Spleen (tissue), 11 donors: ENCODE results near the gene DOCK2. TPM values are rescaled to one million over a fixed set of nuclear protein-coding genes. Genes with fewer than 3 reads are reported as not detected.

Experiments
- DNase-seq: peaks from one replicate; pipeline ENCODE4 v3.0.0-alpha.2; 2020
- H3K27ac ChIP-seq, 8 donors: fragments of 200-600 bp; sonication (generic) in 7 of 8; 1 replicate in 4 of 8; 2 replicates in 4 of 8; pipeline versions ENCODE4 v1.5.0 to v1.8.0; 2016 to 2021; ENCODE audit warnings: inconsistent platforms in 4 of 8, mild to moderate bottlenecking in 4 of 8, moderate library complexity in 1 of 8
- H3K27me3 ChIP-seq, 7 donors: fragments of 200-600 bp; sonication (generic) in 6 of 7; replicated peaks in 1 of 7; 1 replicate in 4 of 7; 2 replicates in 3 of 7; pipeline versions ENCODE4 v1.5.0 to v1.8.0; 2016 to 2021; ENCODE audit warnings: inconsistent platforms in 3 of 7, mild to moderate bottlenecking in 1 of 7
- H3K36me3 ChIP-seq, 6 donors: fragments of 200-600 bp; sonication (generic) in 5 of 6; 1 replicate in 4 of 6; 2 replicates in 2 of 6; pipeline versions ENCODE4 v1.5.0 to v1.8.0; 2016 to 2021; ENCODE audit warnings: inconsistent platforms in 2 of 6
- H3K4me1 ChIP-seq, 6 donors: fragments of 200-600 bp; sonication (generic) in 5 of 6; 1 replicate in 3 of 6; 2 replicates in 3 of 6; pipeline versions ENCODE4 v1.5.0 to v1.8.0; 2016 to 2021; ENCODE audit warnings: inconsistent platforms in 3 of 6
- H3K4me3 ChIP-seq, 8 donors: fragments of 200-600 bp; sonication (generic) in 7 of 8; 1 replicate in 4 of 8; 2 replicates in 4 of 8; pipeline versions ENCODE4 v1.5.0 to v1.8.0; 2016 to 2021; ENCODE audit warnings: inconsistent platforms in 4 of 8, mild to moderate bottlenecking in 4 of 8, moderate library complexity in 2 of 8
- H3K9me3 ChIP-seq, 8 donors: fragments of 200-600 bp; sonication (generic) in 7 of 8; 1 replicate in 4 of 8; 2 replicates in 4 of 8; pipeline versions ENCODE4 v1.5.0 to v1.8.0; 2016 to 2021; ENCODE audit warnings: inconsistent platforms in 4 of 8
- POLR2A ChIP-seq, 3 donors: fragments of 450-650 bp; IDR thresholded peaks; one replicate each; pipeline ENCODE4 v1.5.1; 2017; ENCODE audit warnings: antibody characterized with exemption in 3 of 3, mild to moderate bottlenecking in 1 of 3
- POLR2AphosphoS5 ChIP-seq, 3 donors: sonication (generic); formaldehyde crosslinking; IDR thresholded peaks; one replicate each; pipeline ENCODE4 v1.5.1; 2017; ENCODE audit warnings: antibody characterized with exemption in 3 of 3
- WGBS, 5 donors: extraction: QIAGEN DNeasy Blood & Tissue Kit in 3 of 5; methylation state at CpG; one replicate each; pipeline versions ENCODE4 v1.1.5 to v1.1.7; 2013 to 2018; 5-methylcytosine and 5-hydroxymethylcytosine counted together
- intact Hi-C: fragments of 100-400 bp; cut with DNase I; formaldehyde crosslinking; loops from one replicate; pipeline ENCODE4 v1.15.0; 2023; ENCODE audit warnings: low total_unique reads
- polyA plus RNA-seq, 3 donors: library from polyadenylated mRNA; stranded (reverse); fragments of 200-250 nt; gene quantifications; one replicate each; pipeline ENCODE4 v1.2.1, GENCODE V29; 2013
- total RNA-seq, 7 donors: library from RNA; depleted of rRNA in 3 of 7; stranded (reverse); fragments of >200 nt in 3 of 7; fragmentation: NEBNext Ultra II Directional in 4 of 7; extraction: Animal tissue kit (Norgen Biotek cat#: 25700) in 4 of 7; gene quantifications; one replicate each; pipeline versions ENCODE4 v1.1.0 to v1.2.1, GENCODE V29; 2016 to 2021
- TF ChIP-seq, protein P1 (sequence below), 11 experiments: fragments of 200-600 bp in 7 of 11; fragments of 450-650 bp in 4 of 11; sonication (generic) in 4 of 11; IDR thresholded peaks in 8 of 11; conservative IDR thresholded peaks in 3 of 11; 1 replicate in 7 of 11; 2 replicates in 4 of 11; pipeline versions ENCODE4 v1.4.0 to v1.8.0; 2016 to 2021; ENCODE audit warnings: antibody characterized with exemption in 11 of 11, inconsistent platforms in 4 of 11, mild to moderate bottlenecking in 1 of 11
- donor health status: healthy with polysubstance abuse.
- donor health status: DM: no; HTN: no; CAD: no; lungs with moderate emphysema.
- donor health status: DM: no; HTN: no; CAD: no.
- donor health status: Bipolar disorder and iron deficiency.
- donor health status: healthy.
- donor health status: DM: no; HTN: no; CAD: no.
- donor health status: DM: yes; HTN: yes; CAD: no.

Gene DOCK2
- total and polyA plus RNA-seq, 10 donors, result 30.6 to 321 (median 198) TPM

DNA sequence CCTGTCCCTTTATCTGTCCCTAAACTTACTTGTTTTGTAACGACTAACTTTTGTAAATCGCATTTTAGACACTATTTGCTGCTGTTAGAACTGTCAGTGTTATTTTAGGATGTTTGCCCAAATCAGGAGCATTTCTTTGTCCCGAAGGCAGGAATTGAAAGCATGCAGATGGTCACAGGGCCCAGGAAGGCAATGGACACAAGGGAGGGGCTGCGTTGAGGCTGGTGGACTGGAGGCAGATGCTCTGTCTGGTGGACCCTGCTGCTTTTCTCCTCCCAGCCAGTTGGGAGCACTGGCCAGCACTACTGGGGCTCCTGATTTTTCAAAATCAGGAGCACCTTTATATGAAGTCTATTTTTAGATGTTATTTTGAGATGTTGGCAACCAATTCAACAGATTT, 31.7 kb downstream of the DOCK2 start:
- H3K27ac ChIP-seq, result no peak overlapping the region
- H3K27me3 ChIP-seq, result no peaks in the 10 kb centered on the region
- H3K36me3 ChIP-seq, result peaks cover 0 to 55% (median 24%) of the 10 kb centered on the region in 6 donors
- H3K4me1 ChIP-seq, result peaks cover 0 to 20% (median 2%) of the 10 kb centered on the region in 6 donors
- WGBS, 5 donors, result 69 to 89% (median 84%) methylated on average over 4 of the region's 4 CpGs
- no peak for TF ChIP-seq POLR2A (IDR thresholded peaks at IDR 0.05)
- TF ChIP-seq, protein P1, sequence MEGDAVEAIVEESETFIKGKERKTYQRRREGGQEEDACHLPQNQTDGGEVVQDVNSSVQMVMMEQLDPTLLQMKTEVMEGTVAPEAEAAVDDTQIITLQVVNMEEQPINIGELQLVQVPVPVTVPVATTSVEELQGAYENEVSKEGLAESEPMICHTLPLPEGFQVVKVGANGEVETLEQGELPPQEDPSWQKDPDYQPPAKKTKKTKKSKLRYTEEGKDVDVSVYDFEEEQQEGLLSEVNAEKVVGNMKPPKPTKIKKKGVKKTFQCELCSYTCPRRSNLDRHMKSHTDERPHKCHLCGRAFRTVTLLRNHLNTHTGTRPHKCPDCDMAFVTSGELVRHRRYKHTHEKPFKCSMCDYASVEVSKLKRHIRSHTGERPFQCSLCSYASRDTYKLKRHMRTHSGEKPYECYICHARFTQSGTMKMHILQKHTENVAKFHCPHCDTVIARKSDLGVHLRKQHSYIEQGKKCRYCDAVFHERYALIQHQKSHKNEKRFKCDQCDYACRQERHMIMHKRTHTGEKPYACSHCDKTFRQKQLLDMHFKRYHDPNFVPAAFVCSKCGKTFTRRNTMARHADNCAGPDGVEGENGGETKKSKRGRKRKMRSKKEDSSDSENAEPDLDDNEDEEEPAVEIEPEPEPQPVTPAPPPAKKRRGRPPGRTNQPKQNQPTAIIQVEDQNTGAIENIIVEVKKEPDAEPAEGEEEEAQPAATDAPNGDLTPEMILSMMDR (IDR thresholded peaks at IDR 0.05 in 8 of 11, conservative IDR thresholded peaks at IDR 0.05 in 3 of 11), result no peak
- H3K9me3 ChIP-seq, result peaks cover 0 to 3% (median 0%) of the 10 kb centered on the region in 8 donors
- no peak overlapping the region for H3K4me3 ChIP-seq
- DNase-seq, result no peak
- intact Hi-C loops, result no loop called here

DNA sequence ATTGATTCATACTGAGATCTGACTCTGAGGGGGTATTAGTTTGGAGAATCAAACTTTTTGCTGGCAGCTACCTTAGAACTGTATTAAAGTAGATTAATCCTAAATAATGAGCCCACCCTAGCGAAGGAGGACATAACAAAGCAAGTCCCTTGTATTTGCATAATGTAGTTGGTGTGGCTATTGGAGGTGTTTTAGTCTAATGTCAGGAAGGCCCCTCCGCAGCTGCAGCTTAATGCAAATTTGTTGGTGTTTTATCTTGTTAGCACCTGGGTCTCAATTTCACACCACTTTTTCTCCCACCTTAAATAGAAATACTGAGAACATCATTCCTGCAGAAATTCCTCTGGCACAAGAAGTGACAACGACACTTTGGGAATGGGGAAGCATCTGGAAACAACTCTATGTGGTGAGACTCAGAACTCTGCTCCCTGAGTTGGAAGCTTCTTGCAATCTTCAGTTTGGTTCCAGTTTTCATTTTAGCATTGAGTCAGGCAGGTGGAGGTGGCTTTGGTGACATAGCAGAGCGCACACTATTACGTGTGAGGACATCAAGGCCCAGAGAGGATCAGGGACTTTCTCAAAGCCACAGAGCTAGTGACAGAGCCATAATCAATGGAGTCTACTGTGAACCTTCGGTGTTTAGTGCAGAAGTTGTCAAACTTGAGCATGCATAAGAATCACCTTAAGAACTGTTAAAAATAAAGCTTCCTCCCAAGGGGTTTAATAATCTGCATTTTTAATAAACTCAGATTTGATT, 33.9 kb downstream of the DOCK2 start:
- DNase-seq, result no peak
- Histone ChIP-seq H3K27me3 (no peaks in the 10 kb centered on the region), H3K4me3 (no peak overlapping the region), H3K27ac (peak overlapping the region in 3 of 8 donors; percentile 1 to 63 (median 46)), H3K4me1 (peaks cover 0 to 20% (median 2%) of the 10 kb centered on the region in 6 donors), H3K9me3 (no peaks in the 10 kb centered on the region), H3K36me3 (peaks cover 0 to 77% (median 45%) of the 10 kb centered on the region in 6 donors)
- WGBS, 5 donors, result 63 to 79% (median 71%) methylated on average over 6 of the region's 6 CpGs
- intact Hi-C loops, result no loop called here
- no peak for TF ChIP-seq POLR2AphosphoS5 (IDR thresholded peaks at IDR 0.05)
- TF ChIP-seq, protein P1 (IDR thresholded peaks at IDR 0.05 in 8 of 11, conservative IDR thresholded peaks at IDR 0.05 in 3 of 11), result no peak
- TF ChIP-seq POLR2A (IDR thresholded peaks at IDR 0.05), result no peak

DNA sequence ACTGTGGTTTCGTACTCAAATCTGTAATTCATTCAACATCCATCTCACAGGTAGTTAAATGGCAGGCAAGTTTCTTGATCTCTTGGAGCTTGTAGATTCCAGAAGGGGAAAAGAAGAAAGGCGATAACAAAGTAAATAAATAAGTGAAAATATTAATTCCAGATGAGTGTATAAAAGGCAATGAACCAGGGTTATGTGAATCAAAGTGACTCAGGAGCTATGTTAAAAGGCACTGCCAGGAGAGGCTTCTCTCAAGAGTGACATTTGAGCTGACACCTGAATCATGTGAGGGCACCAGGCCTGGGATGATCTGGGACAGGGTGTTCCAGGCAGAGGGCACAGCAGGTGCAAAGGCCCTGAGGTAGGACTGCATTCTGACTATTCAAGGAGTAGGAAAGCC, 45.0 kb downstream of the DOCK2 start:
- Histone ChIP-seq H3K4me1 (no peaks in the 10 kb centered on the region), H3K27me3 (no peaks in the 10 kb centered on the region), H3K27ac (no peak overlapping the region), H3K4me3 (no peak overlapping the region), H3K36me3 (peaks cover 5 to 100% (median 74%) of the 10 kb centered on the region in 6 donors), H3K9me3 (no peaks in the 10 kb centered on the region)
- intact Hi-C loops, result no loop called here
- TF ChIP-seq, protein P1 (IDR thresholded peaks at IDR 0.05 in 8 of 11, conservative IDR thresholded peaks at IDR 0.05 in 3 of 11), result no peak
- TF ChIP-seq POLR2A (IDR thresholded peaks at IDR 0.05) (no peak), POLR2AphosphoS5 (IDR thresholded peaks at IDR 0.05) (no peak)
- no peak for DNase-seq
- 94 to 100% (median 97%) methylated on average over 2 of the region's 2 CpGs for WGBS, 5 donors

DNA sequence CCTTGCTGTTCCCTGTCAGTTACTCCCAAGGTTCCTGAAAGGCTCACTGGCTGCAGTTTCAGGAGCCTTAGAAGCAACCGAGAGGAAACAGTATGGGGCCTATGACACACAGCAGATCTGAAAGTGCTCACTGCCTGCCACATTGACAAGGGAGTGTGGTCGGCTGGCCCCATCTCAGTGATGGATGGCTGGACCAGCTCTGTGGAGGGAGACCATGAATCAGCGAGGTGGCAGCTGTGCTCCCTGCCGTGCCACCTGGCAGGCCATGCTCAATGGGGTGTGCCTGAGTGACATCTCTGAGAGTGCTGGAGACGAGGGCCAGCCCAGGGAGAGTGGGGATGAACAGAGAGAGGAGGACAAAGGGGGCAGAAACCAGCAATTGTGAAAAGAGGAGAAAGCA, 49.1 kb downstream of the DOCK2 start:
- Histone ChIP-seq H3K4me1 (no peaks in the 10 kb centered on the region), H3K36me3 (peaks cover 5 to 100% (median 80%) of the 10 kb centered on the region in 6 donors), H3K9me3 (no peaks in the 10 kb centered on the region), H3K4me3 (no peak overlapping the region), H3K27me3 (no peaks in the 10 kb centered on the region), H3K27ac (no peak overlapping the region)
- intact Hi-C loops, result no loop called here
- TF ChIP-seq, protein P1 (IDR thresholded peaks at IDR 0.05 in 8 of 11, conservative IDR thresholded peaks at IDR 0.05 in 3 of 11), result no peak
- TF ChIP-seq POLR2AphosphoS5 (IDR thresholded peaks at IDR 0.05), result peak; percentile 19 to 56 (median 27)
- WGBS, 5 donors, result 72 to 82% (median 75%) methylated on average over 5 of the region's 5 CpGs
- DNase-seq, result no peak
